Loucy (cell line): ENCODE measurements around the gene XRCC5.

Experiments
- H2AFZ ChIP-seq: fragments of 200-600 bp; sonication (generic); 2 replicates; pipeline ENCODE4 v1.6.0; 2016; ENCODE audit warnings: antibody characterized with exemption, mild to moderate bottlenecking, low read length, moderate library complexity
- H3F3A ChIP-seq: fragments of 200-600 bp; 2 replicates; pipeline ENCODE4 v1.6.0; 2016; ENCODE audit warnings: antibody characterized with exemption, low read depth, mild to moderate bottlenecking
- H3K27me3 ChIP-seq: fragments of 200-600 bp; sonication (generic); 2 replicates; pipeline ENCODE4 v1.6.1; 2014; ENCODE audit warnings: low read length, mild to moderate bottlenecking; ENCODE audit not compliant: insufficient read depth, poor library complexity, severe bottlenecking
- H3K36me3 ChIP-seq: fragments of 200-600 bp; sonication (generic); 2 replicates; pipeline ENCODE4 v1.6.1; 2016; ENCODE audit warnings: low read length; ENCODE audit not compliant: insufficient read depth
- H3K4me1 ChIP-seq: fragments of 200-600 bp; sonication (generic); 2 replicates; pipeline ENCODE4 v1.5.1; 2014; ENCODE audit warnings: low read length, mild to moderate bottlenecking; ENCODE audit not compliant: insufficient read depth, poor library complexity, severe bottlenecking
- H3K4me2 ChIP-seq: fragments of 200-600 bp; sonication (generic); 2 replicates; pipeline ENCODE4 v1.6.0; 2014; ENCODE audit warnings: antibody characterized with exemption, low read length, low read depth, mild to moderate bottlenecking; ENCODE audit not compliant: poor library complexity, severe bottlenecking
- H3K4me3 ChIP-seq: fragments of 200-600 bp; sonication (generic); 2 replicates; pipeline ENCODE4 v1.5.1; 2014; ENCODE audit warnings: low read length, mild to moderate bottlenecking, mixed read lengths; ENCODE audit not compliant: poor library complexity, severe bottlenecking
- H3K79me2 ChIP-seq: fragments of 200-600 bp; sonication (generic); 2 replicates; pipeline ENCODE4 v1.6.1; 2014; ENCODE audit warnings: low read length; ENCODE audit not compliant: insufficient read depth
- H3K9ac ChIP-seq: fragments of 200-600 bp; sonication (generic); 2 replicates; pipeline ENCODE4 v1.6.0; 2014; ENCODE audit warnings: mild to moderate bottlenecking, low read depth, low read length, moderate library complexity; ENCODE audit not compliant: poor library complexity, severe bottlenecking
- H3K9me2 ChIP-seq: fragments of 200-600 bp; sonication (generic); replicated peaks from 2 replicates; pipeline ENCODE4 v1.6.1; 2016; ENCODE audit warnings: low read depth, low read length, mixed read lengths
- H3K9me3 ChIP-seq: fragments of 200-600 bp; sonication (generic); 2 replicates; pipeline ENCODE4 v1.6.1; 2014; ENCODE audit warnings: mild to moderate bottlenecking, antibody characterized with exemption, low read length, low read depth; ENCODE audit not compliant: insufficient read depth
- H4K20me1 ChIP-seq: fragments of 200-600 bp; sonication (generic); 2 replicates; pipeline ENCODE4 v1.6.0; 2014; ENCODE audit warnings: antibody characterized with exemption, low read length, mild to moderate bottlenecking; ENCODE audit not compliant: insufficient read depth, poor library complexity, severe bottlenecking
- EZH2phosphoT487 ChIP-seq: fragments of 200-600 bp; IDR thresholded peaks from 2 replicates; pipeline ENCODE4 v1.6.1; 2018; ENCODE audit warnings: antibody characterized with exemption, mild to moderate bottlenecking, moderate library complexity, borderline replicate concordance
- TF ChIP-seq, protein P1 (sequence below): fragments of 200-600 bp; sonication (generic); conservative IDR thresholded peaks from 2 replicates; pipeline ENCODE4 v1.5.1; 2014; ENCODE audit warnings: mild to moderate bottlenecking, antibody characterized with exemption, low read length

The XRCC5 gene

DNA sequence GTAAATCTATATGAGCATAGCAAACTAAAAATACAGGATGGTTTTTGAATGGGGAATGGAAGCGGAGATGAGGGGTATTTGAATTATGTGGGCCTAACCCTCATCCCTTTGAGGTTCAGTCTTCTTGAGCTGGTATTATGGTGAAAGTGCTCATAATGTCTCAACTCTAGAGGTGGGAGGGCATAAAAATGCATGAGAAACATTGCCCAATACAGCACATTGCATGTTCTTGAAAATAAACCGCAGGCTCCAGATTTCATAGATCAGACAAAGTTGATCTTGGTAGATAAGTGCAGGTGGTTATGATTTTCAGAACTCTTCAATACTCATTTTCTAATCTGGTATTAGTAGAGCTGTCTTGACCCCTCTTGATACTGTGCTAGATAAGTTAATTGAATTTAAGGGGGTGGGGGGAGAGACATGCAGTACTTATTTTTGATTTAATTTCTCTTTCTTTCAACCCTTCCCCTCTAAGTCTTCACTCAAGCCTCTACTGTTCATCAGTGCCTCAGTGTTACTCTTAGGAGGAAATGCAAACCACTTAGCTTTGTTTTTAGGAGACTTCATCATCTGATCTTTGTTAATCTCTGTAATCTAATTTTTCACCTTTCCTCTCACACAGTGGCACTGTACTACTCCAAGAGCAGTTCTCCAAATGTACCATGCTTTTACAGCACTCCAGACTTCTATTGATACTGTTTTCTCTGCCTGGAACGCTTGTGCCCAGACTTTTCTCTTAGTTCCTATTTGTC, 22.2 kb downstream of the XRCC5 start:
- H3K4me3 ChIP-seq, result no peak overlapping the region

DNA sequence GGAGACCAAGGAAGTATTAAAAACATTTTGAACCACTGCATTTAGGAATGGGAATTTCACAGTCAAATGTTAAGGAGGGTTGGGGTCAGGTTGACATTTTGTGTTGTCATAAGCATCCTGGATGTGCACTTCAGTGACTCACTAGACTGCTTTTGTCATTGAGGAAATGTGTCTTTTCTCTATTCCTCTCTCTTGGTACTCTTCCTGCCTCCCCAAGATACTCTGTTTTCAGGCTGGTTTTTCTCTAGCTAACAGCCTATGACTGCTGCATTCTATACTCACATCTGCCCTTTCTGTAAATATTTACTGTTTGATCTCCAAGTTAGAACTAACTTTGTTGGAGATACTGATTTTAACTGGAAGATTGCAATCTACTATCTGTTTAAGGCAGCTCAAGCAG, 23.4 kb downstream of the XRCC5 start:
- no peaks in the 10 kb centered on the region for H3K9me2 ChIP-seq
- H3K4me2 ChIP-seq, result no peak overlapping the region
- no peak overlapping the region for H2AFZ ChIP-seq
- no peak overlapping the region for H3K4me3 ChIP-seq
- no peaks in the 10 kb centered on the region for H3F3A ChIP-seq
- no peak overlapping the region for H3K9ac ChIP-seq
- no peaks in the 10 kb centered on the region for H3K27me3 ChIP-seq
- H3K4me1 ChIP-seq, result no peaks in the 10 kb centered on the region
- TF ChIP-seq, protein P1, sequence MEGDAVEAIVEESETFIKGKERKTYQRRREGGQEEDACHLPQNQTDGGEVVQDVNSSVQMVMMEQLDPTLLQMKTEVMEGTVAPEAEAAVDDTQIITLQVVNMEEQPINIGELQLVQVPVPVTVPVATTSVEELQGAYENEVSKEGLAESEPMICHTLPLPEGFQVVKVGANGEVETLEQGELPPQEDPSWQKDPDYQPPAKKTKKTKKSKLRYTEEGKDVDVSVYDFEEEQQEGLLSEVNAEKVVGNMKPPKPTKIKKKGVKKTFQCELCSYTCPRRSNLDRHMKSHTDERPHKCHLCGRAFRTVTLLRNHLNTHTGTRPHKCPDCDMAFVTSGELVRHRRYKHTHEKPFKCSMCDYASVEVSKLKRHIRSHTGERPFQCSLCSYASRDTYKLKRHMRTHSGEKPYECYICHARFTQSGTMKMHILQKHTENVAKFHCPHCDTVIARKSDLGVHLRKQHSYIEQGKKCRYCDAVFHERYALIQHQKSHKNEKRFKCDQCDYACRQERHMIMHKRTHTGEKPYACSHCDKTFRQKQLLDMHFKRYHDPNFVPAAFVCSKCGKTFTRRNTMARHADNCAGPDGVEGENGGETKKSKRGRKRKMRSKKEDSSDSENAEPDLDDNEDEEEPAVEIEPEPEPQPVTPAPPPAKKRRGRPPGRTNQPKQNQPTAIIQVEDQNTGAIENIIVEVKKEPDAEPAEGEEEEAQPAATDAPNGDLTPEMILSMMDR, result no peak
- no peak for TF ChIP-seq EZH2phosphoT487
- peaks cover 52% of the 10 kb centered on the region for H3K79me2 ChIP-seq
- peaks cover 32% of the 10 kb centered on the region for H4K20me1 ChIP-seq
- peaks cover 92% of the 10 kb centered on the region for H3K36me3 ChIP-seq
- no peaks in the 10 kb centered on the region for H3K9me3 ChIP-seq

More for the DNA sequence above, 22.2 kb downstream of the XRCC5 start:
- Histone ChIP-seq H3K79me2 (peaks cover 57% of the 10 kb centered on the region), H3F3A (no peaks in the 10 kb centered on the region), H3K4me2 (no peak overlapping the region), H3K27me3 (no peaks in the 10 kb centered on the region), H3K36me3 (peaks cover 92% of the 10 kb centered on the region), H3K9me2 (no peaks in the 10 kb centered on the region), H3K9ac (no peak overlapping the region), H3K9me3 (no peaks in the 10 kb centered on the region), H4K20me1 (peaks cover 43% of the 10 kb centered on the region), H3K4me1 (no peaks in the 10 kb centered on the region), H2AFZ (no peak overlapping the region)
- no peak for TF ChIP-seq EZH2phosphoT487
- TF ChIP-seq, protein P1, result no peak

DNA sequence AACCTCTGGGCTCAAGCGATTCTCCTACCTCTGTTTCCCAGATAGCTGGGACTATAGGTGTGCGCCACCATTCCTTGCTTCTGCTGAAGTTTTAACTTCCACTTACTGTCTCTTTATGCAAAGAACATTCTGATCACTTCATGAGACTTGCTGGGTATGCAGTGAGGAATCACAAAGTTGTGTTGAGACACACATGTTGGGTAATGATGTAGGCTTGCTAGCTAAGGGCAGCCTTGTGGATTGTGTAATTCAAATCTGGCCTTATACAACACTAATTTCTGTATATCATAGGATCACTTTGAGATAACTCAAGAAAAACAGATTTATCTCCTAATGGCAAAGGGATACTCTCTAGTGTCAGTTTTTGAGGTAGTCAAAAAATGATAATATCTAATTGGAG, 24.2 kb downstream of the XRCC5 start:
- no peak overlapping the region for H2AFZ ChIP-seq
- no peaks in the 10 kb centered on the region for H3K27me3 ChIP-seq
- H3K36me3 ChIP-seq, result peaks cover 92% of the 10 kb centered on the region
- no peak overlapping the region for H3K4me3 ChIP-seq
- H4K20me1 ChIP-seq, result peaks cover 25% of the 10 kb centered on the region
- H3K9me2 ChIP-seq, result no peaks in the 10 kb centered on the region
- no peaks in the 10 kb centered on the region for H3K4me1 ChIP-seq
- no peaks in the 10 kb centered on the region for H3K9me3 ChIP-seq
- no peak overlapping the region for H3K4me2 ChIP-seq
- TF ChIP-seq, protein P1, result no peak
- no peak for TF ChIP-seq EZH2phosphoT487
- no peaks in the 10 kb centered on the region for H3F3A ChIP-seq
- no peak overlapping the region for H3K9ac ChIP-seq
- peaks cover 49% of the 10 kb centered on the region for H3K79me2 ChIP-seq
